Airway epithelial cell (primary cell): ENCODE data around the gene METTL13. TPM values are rescaled to one million over a fixed set of nuclear protein-coding genes. Genes with fewer than 3 reads are reported as not detected.

Experiments
- total RNA-seq: library from RNA; depleted of rRNA; stranded (reverse); fragments of >200 nt; gene quantifications from 2 replicates; pipeline ENCODE4 v1.2.3, GENCODE V29; 2015

METTL13 gene, protein sequence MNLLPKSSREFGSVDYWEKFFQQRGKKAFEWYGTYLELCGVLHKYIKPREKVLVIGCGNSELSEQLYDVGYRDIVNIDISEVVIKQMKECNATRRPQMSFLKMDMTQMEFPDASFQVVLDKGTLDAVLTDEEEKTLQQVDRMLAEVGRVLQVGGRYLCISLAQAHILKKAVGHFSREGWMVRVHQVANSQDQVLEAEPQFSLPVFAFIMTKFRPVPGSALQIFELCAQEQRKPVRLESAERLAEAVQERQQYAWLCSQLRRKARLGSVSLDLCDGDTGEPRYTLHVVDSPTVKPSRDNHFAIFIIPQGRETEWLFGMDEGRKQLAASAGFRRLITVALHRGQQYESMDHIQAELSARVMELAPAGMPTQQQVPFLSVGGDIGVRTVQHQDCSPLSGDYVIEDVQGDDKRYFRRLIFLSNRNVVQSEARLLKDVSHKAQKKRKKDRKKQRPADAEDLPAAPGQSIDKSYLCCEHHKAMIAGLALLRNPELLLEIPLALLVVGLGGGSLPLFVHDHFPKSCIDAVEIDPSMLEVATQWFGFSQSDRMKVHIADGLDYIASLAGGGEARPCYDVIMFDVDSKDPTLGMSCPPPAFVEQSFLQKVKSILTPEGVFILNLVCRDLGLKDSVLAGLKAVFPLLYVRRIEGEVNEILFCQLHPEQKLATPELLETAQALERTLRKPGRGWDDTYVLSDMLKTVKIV
- total RNA-seq = 16.7 and 21.0 TPM in 2 replicates

DNA sequence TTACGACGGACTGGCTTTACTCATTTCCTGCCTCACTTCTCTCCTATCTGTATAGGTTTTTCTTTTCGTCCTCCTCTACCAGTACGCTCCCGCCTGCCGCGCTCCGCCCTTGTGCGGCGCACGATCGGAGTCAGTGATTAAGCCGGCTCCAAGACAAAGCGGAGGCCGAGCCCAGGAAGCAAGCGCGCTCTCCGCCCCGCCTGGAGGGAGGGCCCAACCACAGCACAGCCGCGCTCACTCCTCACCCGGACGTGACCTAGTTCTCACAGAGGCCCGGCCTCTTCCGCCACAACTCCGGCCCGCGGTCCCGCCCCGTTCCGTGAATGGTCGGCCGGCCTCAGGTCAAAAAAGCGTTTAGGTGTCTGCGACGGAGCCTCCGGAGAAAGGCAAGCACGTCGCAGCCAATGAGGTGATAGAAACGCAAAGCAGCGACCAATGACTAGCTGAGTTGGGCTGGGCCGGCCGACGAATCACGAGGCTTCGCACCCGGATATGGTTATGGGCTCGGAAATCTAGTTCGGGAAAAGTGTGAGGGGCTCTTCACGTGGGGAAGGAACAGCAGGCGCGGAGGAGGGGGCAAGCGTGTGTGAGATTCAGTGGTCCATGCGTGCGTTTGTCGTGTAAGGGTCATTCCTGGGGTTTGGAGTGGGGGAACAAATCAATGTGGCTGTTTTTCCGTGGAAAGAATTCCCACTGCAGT, at the start of gene METTL13:
Gene METTL13 (plus strand): TSS at position 485 of the 700 bp plus-strand sequence. CDS start 308 bp downstream, outside the sequence.

GRCh38 chr1:171741872-171742576, 39.4 kb upstream of the METTL13 start, which contains the start of gene VAMP4:
Gene VAMP4, minus strand, starts transcription at chr1:171742065. Its CDS starts 3,651 bp downstream, at chr1:171738414.

GRCh38 chr1:171841050-171841910, 59.8 kb downstream of the METTL13 start, which contains the start of gene DNM3:
Gene DNM3, plus strand, starts transcription at chr1:171841498. Its CDS starts 159 bp downstream, at chr1:171841657.

Other genes starting within 250 kb of the METTL13 start
- not detected in 2 replicates for gene MYOCOS, start 159.4 kb upstream of the METTL13 start, total RNA-seq
- not detected in 2 replicates for gene MYOC, start 129.0 kb upstream of the METTL13 start, total RNA-seq
- gene VAMP4, start 39.6 kb upstream of the METTL13 start, total RNA-seq = 3.2 and 5.7 TPM in 2 replicates
- gene DNM3, start 59.8 kb downstream of the METTL13 start, total RNA-seq = 2.0 and 2.8 TPM in 2 replicates